Loucy (cell line): ENCODE data around the gene CLK3.

Experiments
- H2AFZ ChIP-seq: fragments of 200-600 bp; sonication (generic); 2 replicates; pipeline ENCODE4 v1.6.0; 2016; ENCODE audit warnings: antibody characterized with exemption, mild to moderate bottlenecking, low read length, moderate library complexity
- H3F3A ChIP-seq: fragments of 200-600 bp; 2 replicates; pipeline ENCODE4 v1.6.0; 2016; ENCODE audit warnings: antibody characterized with exemption, low read depth, mild to moderate bottlenecking
- H3K27me3 ChIP-seq: fragments of 200-600 bp; sonication (generic); 2 replicates; pipeline ENCODE4 v1.6.1; 2014; ENCODE audit warnings: low read length, mild to moderate bottlenecking; ENCODE audit not compliant: insufficient read depth, poor library complexity, severe bottlenecking
- H3K36me3 ChIP-seq: fragments of 200-600 bp; sonication (generic); 2 replicates; pipeline ENCODE4 v1.6.1; 2016; ENCODE audit warnings: low read length; ENCODE audit not compliant: insufficient read depth
- H3K4me1 ChIP-seq: fragments of 200-600 bp; sonication (generic); 2 replicates; pipeline ENCODE4 v1.5.1; 2014; ENCODE audit warnings: low read length, mild to moderate bottlenecking; ENCODE audit not compliant: insufficient read depth, poor library complexity, severe bottlenecking
- H3K4me2 ChIP-seq: fragments of 200-600 bp; sonication (generic); 2 replicates; pipeline ENCODE4 v1.6.0; 2014; ENCODE audit warnings: antibody characterized with exemption, low read length, low read depth, mild to moderate bottlenecking; ENCODE audit not compliant: poor library complexity, severe bottlenecking
- H3K4me3 ChIP-seq: fragments of 200-600 bp; sonication (generic); 2 replicates; pipeline ENCODE4 v1.5.1; 2014; ENCODE audit warnings: low read length, mild to moderate bottlenecking, mixed read lengths; ENCODE audit not compliant: poor library complexity, severe bottlenecking
- H3K79me2 ChIP-seq: fragments of 200-600 bp; sonication (generic); 2 replicates; pipeline ENCODE4 v1.6.1; 2014; ENCODE audit warnings: low read length; ENCODE audit not compliant: insufficient read depth
- H3K9ac ChIP-seq: fragments of 200-600 bp; sonication (generic); 2 replicates; pipeline ENCODE4 v1.6.0; 2014; ENCODE audit warnings: mild to moderate bottlenecking, low read depth, low read length, moderate library complexity; ENCODE audit not compliant: poor library complexity, severe bottlenecking
- H3K9me2 ChIP-seq: fragments of 200-600 bp; sonication (generic); replicated peaks from 2 replicates; pipeline ENCODE4 v1.6.1; 2016; ENCODE audit warnings: low read depth, low read length, mixed read lengths
- H3K9me3 ChIP-seq: fragments of 200-600 bp; sonication (generic); 2 replicates; pipeline ENCODE4 v1.6.1; 2014; ENCODE audit warnings: mild to moderate bottlenecking, antibody characterized with exemption, low read length, low read depth; ENCODE audit not compliant: insufficient read depth
- H4K20me1 ChIP-seq: fragments of 200-600 bp; sonication (generic); 2 replicates; pipeline ENCODE4 v1.6.0; 2014; ENCODE audit warnings: antibody characterized with exemption, low read length, mild to moderate bottlenecking; ENCODE audit not compliant: insufficient read depth, poor library complexity, severe bottlenecking
- EZH2phosphoT487 ChIP-seq: fragments of 200-600 bp; IDR thresholded peaks from 2 replicates; pipeline ENCODE4 v1.6.1; 2018; ENCODE audit warnings: antibody characterized with exemption, mild to moderate bottlenecking, moderate library complexity, borderline replicate concordance
- TF ChIP-seq, protein P1 (sequence below): fragments of 200-600 bp; sonication (generic); conservative IDR thresholded peaks from 2 replicates; pipeline ENCODE4 v1.5.1; 2014; ENCODE audit warnings: mild to moderate bottlenecking, antibody characterized with exemption, low read length

The CLK3 gene

GRCh38 chr15:74608786-74609185 is 6.8 kb upstream of the CLK3 start:
- Histone ChIP-seq H3K4me3 (no peak overlapping the region), H3K4me2 (no peak overlapping the region), H2AFZ (no peak overlapping the region), H3K79me2 (no peaks in the 10 kb centered on the region), H3K36me3 (no peaks in the 10 kb centered on the region), H4K20me1 (no peaks in the 10 kb centered on the region), H3K9me3 (no peaks in the 10 kb centered on the region), H3K9ac (no peak overlapping the region), H3K4me1 (peaks cover 3% of the 10 kb centered on the region), H3K9me2 (no peaks in the 10 kb centered on the region), H3K27me3 (no peaks in the 10 kb centered on the region), H3F3A (no peaks in the 10 kb centered on the region)
- no peak for TF ChIP-seq EZH2phosphoT487
- TF ChIP-seq, protein P1, sequence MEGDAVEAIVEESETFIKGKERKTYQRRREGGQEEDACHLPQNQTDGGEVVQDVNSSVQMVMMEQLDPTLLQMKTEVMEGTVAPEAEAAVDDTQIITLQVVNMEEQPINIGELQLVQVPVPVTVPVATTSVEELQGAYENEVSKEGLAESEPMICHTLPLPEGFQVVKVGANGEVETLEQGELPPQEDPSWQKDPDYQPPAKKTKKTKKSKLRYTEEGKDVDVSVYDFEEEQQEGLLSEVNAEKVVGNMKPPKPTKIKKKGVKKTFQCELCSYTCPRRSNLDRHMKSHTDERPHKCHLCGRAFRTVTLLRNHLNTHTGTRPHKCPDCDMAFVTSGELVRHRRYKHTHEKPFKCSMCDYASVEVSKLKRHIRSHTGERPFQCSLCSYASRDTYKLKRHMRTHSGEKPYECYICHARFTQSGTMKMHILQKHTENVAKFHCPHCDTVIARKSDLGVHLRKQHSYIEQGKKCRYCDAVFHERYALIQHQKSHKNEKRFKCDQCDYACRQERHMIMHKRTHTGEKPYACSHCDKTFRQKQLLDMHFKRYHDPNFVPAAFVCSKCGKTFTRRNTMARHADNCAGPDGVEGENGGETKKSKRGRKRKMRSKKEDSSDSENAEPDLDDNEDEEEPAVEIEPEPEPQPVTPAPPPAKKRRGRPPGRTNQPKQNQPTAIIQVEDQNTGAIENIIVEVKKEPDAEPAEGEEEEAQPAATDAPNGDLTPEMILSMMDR: no peak

GRCh38 chr15:74609938-74610301 is 5.7 kb upstream of the CLK3 start:
- Histone ChIP-seq H3K4me2 (no peak overlapping the region), H3K4me1 (peaks cover 7% of the 10 kb centered on the region), H3K4me3 (no peak overlapping the region), H3K9me2 (no peaks in the 10 kb centered on the region), H4K20me1 (no peaks in the 10 kb centered on the region), H3K9ac (no peak overlapping the region), H3K9me3 (no peaks in the 10 kb centered on the region), H2AFZ (no peak overlapping the region), H3K36me3 (no peaks in the 10 kb centered on the region), H3K27me3 (no peaks in the 10 kb centered on the region), H3F3A (no peaks in the 10 kb centered on the region), H3K79me2 (no peaks in the 10 kb centered on the region)
- no peak for TF ChIP-seq EZH2phosphoT487
- TF ChIP-seq, protein P1: no peak

DNA sequence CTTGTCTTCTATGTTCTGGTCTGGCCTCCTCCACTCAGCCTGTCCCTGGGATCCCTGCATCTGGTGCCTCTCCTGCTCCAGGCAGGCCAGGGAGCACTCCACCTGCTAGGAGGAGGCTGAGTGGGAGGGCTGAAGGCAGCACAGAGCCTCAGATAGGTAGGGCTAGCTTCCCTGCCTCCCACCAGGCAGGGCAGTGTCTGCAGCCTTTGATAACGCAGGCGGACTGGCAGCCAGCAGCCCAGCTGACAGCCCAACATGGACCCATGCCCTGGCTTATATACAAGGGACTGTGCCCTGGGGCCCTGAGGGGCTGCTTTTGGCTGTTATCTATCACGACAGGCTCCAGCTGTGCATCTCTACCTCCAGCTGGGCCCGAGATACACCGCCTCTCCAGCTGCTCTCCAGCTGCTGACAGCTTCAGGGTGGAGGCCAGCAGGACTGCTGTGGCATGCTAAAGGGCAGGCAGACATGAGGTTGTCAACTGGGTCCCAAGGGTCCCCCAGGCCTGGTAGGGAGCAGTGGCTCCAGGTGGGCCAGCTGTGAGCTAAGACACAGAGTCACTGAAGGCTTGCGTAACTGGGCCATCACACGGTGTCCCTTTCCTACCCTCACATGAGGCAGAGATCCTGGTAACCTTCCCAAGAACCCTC is 5.2 kb upstream of the CLK3 start:
- Histone ChIP-seq H3F3A (no peaks in the 10 kb centered on the region), H3K9me3 (no peaks in the 10 kb centered on the region), H3K4me1 (peaks cover 7% of the 10 kb centered on the region), H4K20me1 (no peaks in the 10 kb centered on the region), H3K9me2 (no peaks in the 10 kb centered on the region), H3K79me2 (no peaks in the 10 kb centered on the region), H3K27me3 (no peaks in the 10 kb centered on the region), H2AFZ (no peak overlapping the region), H3K9ac (no peak overlapping the region), H3K4me3 (no peak overlapping the region), H3K4me2 (no peak overlapping the region), H3K36me3 (no peaks in the 10 kb centered on the region)
- TF ChIP-seq, protein P1: no peak
- TF ChIP-seq EZH2phosphoT487: no peak
